Colon (tissue), 2 donors: ENCODE data around the gene HOXC11.

ENCODE experiments used
- FAIRE-seq: peaks from 2 replicates; lab custom pipeline; 2012; peaks lifted over from hg19 to GRCh38; lab: Jason Lieb, UNC
- donor health status: control.
- donor health status: control.

The HOXC11 gene

GRCh38 chr12:54010972-54011664 lies 38.2 kb downstream of the HOXC11 start:
- no peak for FAIRE-seq

DNA sequence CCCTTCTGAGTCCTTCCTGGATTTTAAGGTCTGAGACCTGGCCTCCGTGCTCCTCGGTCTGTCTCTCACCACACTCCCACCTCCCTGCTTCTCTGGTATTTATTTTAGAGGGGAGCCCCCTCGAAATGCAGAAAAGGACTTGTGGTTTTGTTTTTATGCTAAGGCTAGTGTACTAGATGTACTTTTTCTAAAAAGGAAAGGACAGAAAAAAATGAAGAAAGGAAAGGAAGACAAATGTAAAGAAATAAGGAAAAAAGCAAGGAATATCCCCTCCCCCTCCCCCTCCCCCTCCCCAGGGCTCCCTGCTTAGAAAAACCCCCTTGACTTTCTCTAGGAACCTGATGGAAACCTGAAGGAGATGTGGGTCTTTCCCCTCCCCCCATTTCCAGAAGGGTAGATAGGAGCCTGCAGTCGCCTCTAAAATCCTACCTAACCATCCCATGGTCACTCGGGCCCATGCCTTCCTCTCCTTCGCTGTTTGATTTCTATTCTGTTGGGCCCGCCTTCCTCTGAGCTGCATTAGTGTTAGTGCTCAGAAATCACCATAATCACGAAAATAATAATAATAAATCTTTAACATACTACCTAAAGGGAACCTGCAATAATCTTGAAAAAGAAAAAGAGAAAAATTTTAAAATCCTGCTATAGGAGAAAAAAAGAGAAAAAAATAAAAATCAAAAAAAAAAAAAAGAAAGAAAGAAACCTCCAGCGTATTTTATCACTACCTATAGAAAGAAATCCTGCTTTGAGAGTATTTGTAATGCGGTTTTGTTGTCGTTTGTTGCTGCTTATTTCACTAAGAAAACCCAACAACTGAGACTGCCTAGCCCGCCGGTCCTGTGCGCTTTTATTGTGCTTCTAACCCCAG lies 39.0 kb downstream of the HOXC11 start:
- FAIRE-seq = no peak

DNA sequence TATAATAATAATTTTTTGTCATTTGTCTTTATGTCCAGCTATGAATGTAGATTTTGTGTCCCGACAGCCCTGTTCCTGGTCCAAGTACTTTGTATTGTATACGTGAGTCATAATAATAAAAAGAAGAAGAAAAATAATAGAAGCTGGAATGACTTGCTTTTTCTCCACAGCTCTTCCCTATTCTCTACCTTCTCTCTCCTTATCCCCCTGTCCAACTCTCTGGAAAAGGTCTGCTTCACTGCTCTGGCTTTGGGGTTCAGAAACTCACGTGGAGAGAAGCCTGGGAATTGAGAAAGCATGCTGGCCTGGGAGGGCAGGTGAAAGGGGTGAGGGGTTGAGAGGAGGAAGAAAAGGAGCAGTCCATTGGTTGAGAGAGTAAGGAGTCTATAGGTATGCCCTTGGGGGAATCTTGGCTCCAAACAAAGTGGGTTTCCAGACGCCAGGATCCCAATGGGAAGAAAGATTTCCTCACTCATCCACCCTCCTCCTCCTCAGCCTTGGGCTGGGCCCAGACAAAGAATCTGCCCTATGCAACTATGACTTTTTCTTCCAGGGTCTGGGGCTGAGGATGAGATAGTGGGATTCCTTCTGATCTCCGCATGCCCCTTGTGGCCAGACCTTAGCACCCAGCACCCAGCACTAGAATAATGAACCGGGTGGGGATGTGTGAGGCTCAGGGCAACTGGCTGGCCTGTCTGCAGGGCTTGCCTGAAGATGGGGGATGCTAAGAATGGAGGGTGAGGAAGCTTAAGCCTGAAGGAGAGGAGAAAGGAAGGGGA lies 39.9 kb downstream of the HOXC11 start:
- no peak for FAIRE-seq

- no peak for FAIRE-seq
Measured at GRCh38 chr12:54014377-54015017, 41.6 kb downstream of the HOXC11 start.

DNA sequence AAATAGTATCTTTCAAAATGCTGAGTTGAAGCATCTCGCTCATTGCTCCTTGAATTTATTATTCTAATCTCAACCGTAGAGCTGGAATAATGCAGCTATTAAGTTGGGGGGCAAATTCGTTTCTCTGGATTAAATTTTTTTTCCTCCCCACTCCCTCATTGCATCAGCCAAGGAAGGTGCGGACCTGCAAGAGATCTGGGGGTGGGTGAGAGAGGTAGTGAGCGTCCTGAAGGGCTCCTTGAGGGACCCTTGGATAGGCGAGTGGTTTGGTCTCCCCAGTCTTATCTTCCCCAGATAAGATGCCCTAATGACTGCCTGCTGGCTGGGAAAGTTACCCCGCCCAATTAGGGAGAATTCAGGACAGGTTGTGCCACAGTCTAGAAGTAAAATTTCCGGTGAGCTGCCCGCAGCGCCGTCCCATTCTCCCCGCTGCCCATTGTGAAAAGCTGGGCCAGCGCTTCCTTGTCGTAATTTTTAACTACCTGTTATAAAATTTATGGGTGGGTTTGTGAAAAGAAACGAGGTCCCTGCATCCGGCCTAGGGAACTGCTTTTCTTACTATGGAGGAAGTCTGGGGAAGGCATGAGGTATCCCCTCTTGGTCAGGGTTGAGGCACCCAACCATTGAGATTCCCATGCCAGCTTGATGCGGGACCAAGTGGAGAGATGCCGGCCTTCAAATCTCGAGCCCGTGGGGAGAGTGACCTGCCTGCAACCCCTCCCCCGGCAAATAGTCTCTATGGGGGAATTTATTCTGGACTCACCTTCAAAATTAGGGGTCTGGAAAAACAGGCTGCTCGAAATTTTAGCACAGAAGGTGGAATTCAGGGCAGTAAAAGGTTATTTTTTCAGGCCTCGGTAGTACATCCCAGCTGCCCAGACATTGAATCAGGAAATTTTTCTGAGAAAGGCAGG lies 42.3 kb downstream of the HOXC11 start:
- no peak for FAIRE-seq

- no peak for FAIRE-seq
Measured at GRCh38 chr12:54016051-54016450, 43.1 kb downstream of the HOXC11 start.

- FAIRE-seq = no peak
Measured at GRCh38 chr12:54016478-54016964, 43.6 kb downstream of the HOXC11 start.

DNA sequence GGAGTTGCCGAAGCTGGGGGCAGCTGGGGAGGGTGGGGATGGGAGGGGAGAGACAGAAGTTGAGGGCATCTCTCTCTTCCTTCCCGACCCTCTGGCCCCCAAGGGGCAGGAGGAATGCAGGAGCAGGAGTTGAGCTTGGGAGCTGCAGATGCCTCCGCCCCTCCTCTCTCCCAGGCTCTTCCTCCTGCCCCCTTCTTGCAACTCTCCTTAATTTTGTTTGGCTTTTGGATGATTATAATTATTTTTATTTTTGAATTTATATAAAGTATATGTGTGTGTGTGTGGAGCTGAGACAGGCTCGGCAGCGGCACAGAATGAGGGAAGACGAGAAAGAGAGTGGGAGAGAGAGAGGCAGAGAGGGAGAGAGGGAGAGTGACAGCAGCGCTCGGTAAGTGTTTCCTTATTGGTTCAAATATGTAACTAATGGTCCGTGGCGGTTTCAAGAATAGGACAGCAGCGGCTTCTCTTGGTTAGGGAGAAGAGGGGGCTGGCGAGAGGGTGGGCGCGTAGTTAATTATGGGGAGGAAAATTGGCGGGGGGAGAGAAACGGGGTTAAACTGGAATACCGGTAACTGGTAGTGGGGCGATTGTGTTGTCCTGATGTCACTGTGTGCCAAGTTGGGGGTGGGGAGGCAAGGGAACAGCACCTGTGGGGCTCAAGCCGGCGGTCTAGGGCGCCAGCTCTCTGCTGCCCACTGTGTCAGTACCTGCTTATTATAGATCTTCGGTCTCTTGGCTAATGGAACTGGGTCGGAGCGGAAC lies 44.3 kb downstream of the HOXC11 start:
- FAIRE-seq = no peak

GRCh38 chr12:54017878-54018467 lies 45.0 kb downstream of the HOXC11 start:
- no peak for FAIRE-seq

GRCh38 chr12:54018468-54018984 lies 45.6 kb downstream of the HOXC11 start:
- FAIRE-seq = no peak

DNA sequence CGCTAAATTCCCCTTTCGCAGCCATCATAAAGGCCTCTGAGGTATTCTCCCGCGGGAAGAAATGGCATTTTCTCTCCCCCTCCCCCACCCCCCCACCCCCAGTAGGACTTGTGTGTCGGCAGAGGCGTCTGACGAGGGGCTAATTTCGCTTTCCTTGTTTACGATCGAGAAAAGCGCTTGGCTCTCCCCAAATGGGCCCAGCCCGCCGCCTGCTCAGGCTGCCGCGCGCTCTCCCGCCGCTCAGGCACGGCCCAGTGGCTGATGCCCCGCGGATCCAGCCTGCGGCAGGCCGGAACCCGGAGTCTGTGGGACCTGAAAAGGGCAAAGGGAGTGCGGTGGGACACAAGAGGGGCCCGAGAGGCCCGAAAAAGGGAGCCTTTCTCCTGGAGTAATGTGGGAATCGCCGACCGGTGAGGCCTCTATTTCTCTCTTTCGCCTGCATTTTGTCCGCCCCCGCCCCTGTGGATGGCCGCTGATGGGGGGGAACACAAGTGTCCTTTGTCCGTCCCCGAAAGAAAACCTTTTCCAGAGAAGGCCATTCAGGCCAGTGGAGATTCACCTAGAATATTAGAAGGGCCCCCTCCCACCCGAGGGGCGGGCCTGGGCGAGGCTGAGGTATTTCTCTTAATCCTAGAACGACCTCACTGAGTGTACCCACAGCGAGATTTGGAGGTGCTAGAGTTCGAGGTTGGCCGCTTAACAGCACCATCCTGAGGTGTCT lies 46.3 kb downstream of the HOXC11 start:
- FAIRE-seq = no peak

GRCh38 chr12:54019924-54020590 lies 47.1 kb downstream of the HOXC11 start:
- FAIRE-seq = no peak

- no peak for FAIRE-seq
Measured at GRCh38 chr12:54020591-54021405, 47.9 kb downstream of the HOXC11 start.

DNA sequence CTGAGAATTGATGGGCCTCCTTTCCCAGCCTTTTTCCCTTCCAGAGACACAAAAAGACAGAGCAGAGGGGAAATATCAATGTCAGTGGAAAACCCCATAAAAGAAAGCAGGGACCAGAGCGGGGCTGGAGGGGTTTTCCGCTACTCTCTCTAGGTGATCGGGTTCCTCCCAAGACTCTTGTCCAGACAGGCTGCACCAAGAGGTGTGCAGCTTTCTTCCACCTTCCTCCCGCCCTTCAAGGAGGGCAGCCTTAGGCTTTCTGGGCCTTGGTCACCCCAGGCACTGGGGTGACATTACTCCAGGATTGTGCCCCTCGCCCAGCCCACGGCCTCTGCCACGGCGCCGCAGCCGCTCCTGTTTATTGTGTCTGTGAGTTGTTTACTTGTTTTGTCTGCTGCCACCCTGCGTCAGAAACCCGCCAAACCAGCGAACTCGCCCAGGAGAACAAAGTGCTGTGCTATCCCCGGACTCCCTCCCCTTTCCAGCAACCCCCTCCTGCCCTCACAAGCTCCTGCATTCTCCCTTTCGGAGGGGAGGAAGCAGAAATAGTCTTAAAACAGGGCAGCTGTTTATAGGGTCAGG lies 48.6 kb downstream of the HOXC11 start:
- no peak for FAIRE-seq

GRCh38 chr12:54022960-54023884 lies 50.3 kb downstream of the HOXC11 start:
- no peak for FAIRE-seq

GRCh38 chr12:54024127-54024526 lies 51.2 kb downstream of the HOXC11 start:
- no peak for FAIRE-seq
